Measurements from ENCODE around the gene SLC7A8. TPM values are rescaled to one million over a fixed set of nuclear protein-coding genes. Genes with fewer than 3 reads are reported as not detected.

The SLC7A8 gene
- total RNA-seq, 1 donor from 2014 or later: not detected

GRCh38 chr14:23119363-23120327 lies 63.8 kb downstream of the SLC7A8 start:
- intact Hi-C loops (cut with micrococcal nuclease): loop anchor here (1.0 to 2.0 kb wide), 4 partner anchors 24 to 181 kb away; partner anchors contain the start of genes ACIN1, C14orf119 and HOMEZ
- peak overlapping the region; percentile 46 for H3K4me3 Mint-ChIP-seq
- H3K27ac Mint-ChIP-seq: peak overlapping the region; percentile 90
- DNase-seq (ENCODE audit: low spot score): peak; percentile 17
- no peaks in the 10 kb centered on the region for H3K9me3 Mint-ChIP-seq
- H3K36me3 Mint-ChIP-seq (ENCODE audit: low read depth): no peaks in the 10 kb centered on the region
- H3K27me3 Mint-ChIP-seq (ENCODE audit: insufficient read depth): peaks cover 10% of the 10 kb centered on the region
- H3K4me1 Mint-ChIP-seq (ENCODE audit: low read depth): peaks cover 36% of the 10 kb centered on the region

GRCh38 chr14:23118506-23119362 lies 64.7 kb downstream of the SLC7A8 start, which contains the start of gene CEBPE:
Gene CEBPE, minus strand, starts transcription at chr14:23119255. Its CDS starts 164 bp downstream, at chr14:23119091.
- intact Hi-C loops (cut with micrococcal nuclease): no loop called here
- peak within 1 kb of the TSS; percentile 90 for H3K27ac Mint-ChIP-seq
- H3K9me3 Mint-ChIP-seq: no peaks in the 10 kb centered on the region
- H3K4me1 Mint-ChIP-seq (ENCODE audit: low read depth): peaks cover 41% of the 10 kb centered on the region
- H3K27me3 Mint-ChIP-seq (ENCODE audit: insufficient read depth): peaks cover 10% of the 10 kb centered on the region
- no peak for DNase-seq (ENCODE audit: low spot score)
- peak within 1 kb of the TSS; percentile 46 for H3K4me3 Mint-ChIP-seq
- no peaks in the 10 kb centered on the region for H3K36me3 Mint-ChIP-seq (ENCODE audit: low read depth)

- Mint-ChIP-seq H3K36me3 (ENCODE audit: low read depth) (no peaks in the 10 kb centered on the region), H3K4me3 (no peak overlapping the region), H3K9me3 (no peaks in the 10 kb centered on the region), H3K27ac (no peak overlapping the region), H3K4me1 (ENCODE audit: low read depth) (peaks cover 41% of the 10 kb centered on the region), H3K27me3 (ENCODE audit: insufficient read depth) (peaks cover 8% of the 10 kb centered on the region)
- no peak for DNase-seq (ENCODE audit: low spot score)
- intact Hi-C loops (cut with micrococcal nuclease): no loop called here
Observed at GRCh38 chr14:23117371-23118020, 66.0 kb downstream of the SLC7A8 start.

- Mint-ChIP-seq H3K4me1 (ENCODE audit: low read depth) (peaks cover 33% of the 10 kb centered on the region), H3K27ac (no peak overlapping the region), H3K9me3 (no peaks in the 10 kb centered on the region), H3K27me3 (ENCODE audit: insufficient read depth) (peaks cover 4% of the 10 kb centered on the region), H3K4me3 (no peak overlapping the region), H3K36me3 (ENCODE audit: low read depth) (no peaks in the 10 kb centered on the region)
- DNase-seq (ENCODE audit: low spot score): no peak
- intact Hi-C loops (cut with micrococcal nuclease): no loop called here
Observed at GRCh38 chr14:23115918-23116317, 67.5 kb downstream of the SLC7A8 start.

GRCh38 chr14:23115039-23115731 lies 68.3 kb downstream of the SLC7A8 start:
- intact Hi-C loops (cut with micrococcal nuclease): no loop called here
- Mint-ChIP-seq H3K4me1 (ENCODE audit: low read depth) (peaks cover 26% of the 10 kb centered on the region), H3K4me3 (no peak overlapping the region), H3K36me3 (ENCODE audit: low read depth) (no peaks in the 10 kb centered on the region), H3K27ac (no peak overlapping the region), H3K27me3 (ENCODE audit: insufficient read depth) (peaks cover 4% of the 10 kb centered on the region), H3K9me3 (no peaks in the 10 kb centered on the region)
- DNase-seq (ENCODE audit: low spot score): no peak

GRCh38 chr14:23114669-23115038 lies 68.8 kb downstream of the SLC7A8 start:
- intact Hi-C loops (cut with micrococcal nuclease): no loop called here
- Mint-ChIP-seq H3K27ac (peak overlapping the region; percentile 15), H3K27me3 (ENCODE audit: insufficient read depth) (peaks cover 4% of the 10 kb centered on the region), H3K36me3 (ENCODE audit: low read depth) (no peaks in the 10 kb centered on the region), H3K4me3 (no peak overlapping the region), H3K4me1 (ENCODE audit: low read depth) (peaks cover 21% of the 10 kb centered on the region), H3K9me3 (no peaks in the 10 kb centered on the region)
- DNase-seq (ENCODE audit: low spot score): no peak

GRCh38 chr14:23114120-23114458 lies 69.4 kb downstream of the SLC7A8 start:
- H3K27ac Mint-ChIP-seq: peak overlapping the region; percentile 15
- no peak for DNase-seq (ENCODE audit: low spot score)
- intact Hi-C loops (cut with micrococcal nuclease): no loop called here
- peaks cover 7% of the 10 kb centered on the region for H3K27me3 Mint-ChIP-seq (ENCODE audit: insufficient read depth)
- H3K9me3 Mint-ChIP-seq: no peaks in the 10 kb centered on the region
- H3K36me3 Mint-ChIP-seq (ENCODE audit: low read depth): no peaks in the 10 kb centered on the region
- peaks cover 15% of the 10 kb centered on the region for H3K4me1 Mint-ChIP-seq (ENCODE audit: low read depth)
- no peak overlapping the region for H3K4me3 Mint-ChIP-seq

- H3K27ac Mint-ChIP-seq: no peak overlapping the region
- intact Hi-C loops (cut with micrococcal nuclease): no loop called here
- H3K9me3 Mint-ChIP-seq: no peaks in the 10 kb centered on the region
- peaks cover 10% of the 10 kb centered on the region for H3K4me1 Mint-ChIP-seq (ENCODE audit: low read depth)
- H3K36me3 Mint-ChIP-seq (ENCODE audit: low read depth): no peaks in the 10 kb centered on the region
- no peak for DNase-seq (ENCODE audit: low spot score)
- no peak overlapping the region for H3K4me3 Mint-ChIP-seq
- peaks cover 7% of the 10 kb centered on the region for H3K27me3 Mint-ChIP-seq (ENCODE audit: insufficient read depth)
Observed at GRCh38 chr14:23113431-23114119, 69.9 kb downstream of the SLC7A8 start.

- no peak for DNase-seq (ENCODE audit: low spot score)
- H3K27ac Mint-ChIP-seq: no peak overlapping the region
- H3K27me3 Mint-ChIP-seq (ENCODE audit: insufficient read depth): peaks cover 7% of the 10 kb centered on the region
- H3K36me3 Mint-ChIP-seq (ENCODE audit: low read depth): no peaks in the 10 kb centered on the region
- intact Hi-C loops (cut with micrococcal nuclease): no loop called here
- H3K4me3 Mint-ChIP-seq: no peak overlapping the region
- H3K4me1 Mint-ChIP-seq (ENCODE audit: low read depth): peaks cover 10% of the 10 kb centered on the region
- H3K9me3 Mint-ChIP-seq: no peaks in the 10 kb centered on the region
Observed at GRCh38 chr14:23112359-23113178, 70.9 kb downstream of the SLC7A8 start.

- peaks cover 10% of the 10 kb centered on the region for H3K4me1 Mint-ChIP-seq (ENCODE audit: low read depth)
- no peak overlapping the region for H3K27ac Mint-ChIP-seq
- no peak for DNase-seq (ENCODE audit: low spot score)
- intact Hi-C loops (cut with micrococcal nuclease): no loop called here
- no peak overlapping the region for H3K4me3 Mint-ChIP-seq
- no peaks in the 10 kb centered on the region for H3K36me3 Mint-ChIP-seq (ENCODE audit: low read depth)
- H3K9me3 Mint-ChIP-seq: no peaks in the 10 kb centered on the region
- peaks cover 7% of the 10 kb centered on the region for H3K27me3 Mint-ChIP-seq (ENCODE audit: insufficient read depth)
Observed at GRCh38 chr14:23110579-23111365, 72.7 kb downstream of the SLC7A8 start.
